ENCODE measurements around the gene TRAPPC11.

DNA sequence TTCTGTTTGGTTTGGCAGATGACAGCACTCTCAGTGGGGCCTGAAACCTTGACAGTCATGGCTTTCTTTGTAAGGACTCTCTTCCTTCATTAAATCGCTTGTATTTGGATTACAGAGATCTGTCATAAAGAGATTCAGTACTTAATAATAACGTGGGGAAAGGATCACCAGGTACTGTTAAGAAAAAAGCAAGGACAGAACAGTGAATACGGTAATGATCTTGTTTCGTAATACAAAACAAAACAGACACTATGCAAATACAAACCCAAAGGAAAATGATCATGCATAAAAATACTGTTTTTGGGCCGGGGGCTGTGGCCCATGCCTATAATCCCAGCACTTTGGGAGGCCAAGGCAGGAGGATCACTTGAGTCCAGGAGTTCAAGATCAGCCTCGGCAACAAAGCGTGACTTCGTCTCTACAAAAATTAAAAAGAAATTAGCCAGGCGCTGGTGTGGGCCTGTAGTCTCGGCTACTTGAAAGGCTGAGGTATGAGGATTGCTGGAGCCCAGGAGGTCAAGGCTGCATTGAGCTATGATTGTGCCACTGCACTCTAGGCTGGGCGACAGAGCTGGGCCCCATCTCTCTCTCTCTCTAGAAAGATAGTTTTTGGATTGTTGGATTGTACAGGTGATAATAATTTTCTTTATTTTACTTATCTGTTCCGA is 64.6 kb downstream of the TRAPPC11 start:
- TF ChIP-seq, protein P1, sequence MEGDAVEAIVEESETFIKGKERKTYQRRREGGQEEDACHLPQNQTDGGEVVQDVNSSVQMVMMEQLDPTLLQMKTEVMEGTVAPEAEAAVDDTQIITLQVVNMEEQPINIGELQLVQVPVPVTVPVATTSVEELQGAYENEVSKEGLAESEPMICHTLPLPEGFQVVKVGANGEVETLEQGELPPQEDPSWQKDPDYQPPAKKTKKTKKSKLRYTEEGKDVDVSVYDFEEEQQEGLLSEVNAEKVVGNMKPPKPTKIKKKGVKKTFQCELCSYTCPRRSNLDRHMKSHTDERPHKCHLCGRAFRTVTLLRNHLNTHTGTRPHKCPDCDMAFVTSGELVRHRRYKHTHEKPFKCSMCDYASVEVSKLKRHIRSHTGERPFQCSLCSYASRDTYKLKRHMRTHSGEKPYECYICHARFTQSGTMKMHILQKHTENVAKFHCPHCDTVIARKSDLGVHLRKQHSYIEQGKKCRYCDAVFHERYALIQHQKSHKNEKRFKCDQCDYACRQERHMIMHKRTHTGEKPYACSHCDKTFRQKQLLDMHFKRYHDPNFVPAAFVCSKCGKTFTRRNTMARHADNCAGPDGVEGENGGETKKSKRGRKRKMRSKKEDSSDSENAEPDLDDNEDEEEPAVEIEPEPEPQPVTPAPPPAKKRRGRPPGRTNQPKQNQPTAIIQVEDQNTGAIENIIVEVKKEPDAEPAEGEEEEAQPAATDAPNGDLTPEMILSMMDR (conservative IDR thresholded peaks at IDR 0.05; ENCODE audit: low read depth, low read length), result no peak
- TF ChIP-seq EZH2 (IDR thresholded peaks at IDR 0.05; ENCODE audit: borderline replicate concordance, low read depth, low read length, poor library complexity, severe bottlenecking), result no peak

All from A673 (cell line).